Neural progenitor cell (in vitro differentiated cells): ENCODE measurements around the gene ABTB2. TPM values are rescaled to one million over a fixed set of nuclear protein-coding genes. Genes with fewer than 3 reads are reported as not detected.
"Not testable (repeated sequence)": the region's sequence is repeated elsewhere in the genome, so short reads cannot be mapped to it uniquely, and the experiment has no call there.

ENCODE experiments used
- DNase-seq: peaks from one replicate; pipeline ENCODE4 v3.0.0-alpha.2; 2016; ENCODE audit warnings: low spot score
- H2AFZ ChIP-seq: fragments of 200-600 bp; sonication (generic); replicated peaks from 2 replicates; pipeline ENCODE4 v1.6.1; 2016; ENCODE audit warnings: antibody characterized with exemption
- H3F3A ChIP-seq: fragments of 200-600 bp; sonication (generic); 2 replicates; pipeline ENCODE4 v1.6.1; 2016; ENCODE audit warnings: antibody characterized with exemption, low read depth
- H3K27ac ChIP-seq: fragments of 200-600 bp; sonication (generic); 2 replicates; pipeline ENCODE4 v1.5.1; 2016; ENCODE audit warnings: mild to moderate bottlenecking
- H3K27me3 ChIP-seq: fragments of 200-600 bp; sonication (generic); 2 replicates; pipeline ENCODE4 v1.6.1; 2016; ENCODE audit warnings: mild to moderate bottlenecking, moderate library complexity
- H3K36me3 ChIP-seq: fragments of 200-600 bp; sonication (generic); 2 replicates; pipeline ENCODE4 v1.5.1; 2016
- H3K4me1 ChIP-seq: fragments of 200-600 bp; sonication (generic); 2 replicates; pipeline ENCODE4 v1.6.1; 2016; ENCODE audit warnings: mixed run types
- H3K4me2 ChIP-seq: fragments of 200-600 bp; sonication (generic); 2 replicates; pipeline ENCODE4 v1.6.1; 2016
- H3K4me3 ChIP-seq: fragments of 200-600 bp; sonication (generic); 2 replicates; pipeline ENCODE4 v1.5.1; 2016
- H3K79me2 ChIP-seq: fragments of 200-600 bp; sonication (generic); 2 replicates; pipeline ENCODE4 v1.6.1; 2016; ENCODE audit warnings: low read depth
- H3K9ac ChIP-seq: fragments of 200-600 bp; sonication (generic); 2 replicates; pipeline ENCODE4 v1.6.1; 2016
- H3K9me3 ChIP-seq: fragments of 200-600 bp; sonication (generic); 2 replicates; pipeline ENCODE4 v1.5.1; 2016; ENCODE audit warnings: low read depth
- H4K20me1 ChIP-seq: fragments of 200-600 bp; sonication (generic); 2 replicates; pipeline ENCODE4 v1.6.1; 2016; ENCODE audit warnings: low read depth
- H3K27ac Mint-ChIP-seq: 3 replicates; pipeline ENCODE4 v1.8.0; 2021; ENCODE audit warnings: mixed read lengths
- H3K27me3 Mint-ChIP-seq: 2 replicates; pipeline ENCODE4 v1.8.0; 2022; ENCODE audit warnings: low read depth, mild to moderate bottlenecking, inconsistent platforms, moderate library complexity, mixed read lengths; ENCODE audit not compliant: insufficient read depth
- H3K36me3 Mint-ChIP-seq: 3 replicates; pipeline ENCODE4 v1.8.0; 2021; ENCODE audit warnings: mixed read lengths
- H3K4me1 Mint-ChIP-seq: 3 replicates; pipeline ENCODE4 v1.8.0; 2021; ENCODE audit warnings: mixed read lengths
- H3K4me3 Mint-ChIP-seq: 3 replicates; pipeline ENCODE4 v1.8.0; 2021; ENCODE audit warnings: mild to moderate bottlenecking, moderate library complexity, mixed read lengths
- H3K9me3 Mint-ChIP-seq: 3 replicates; pipeline ENCODE4 v1.8.0; 2020; ENCODE audit warnings: mixed read lengths
- CTCF ChIP-seq: fragments of 200-600 bp; sonication (generic); IDR thresholded peaks from 2 replicates; pipeline ENCODE4 v1.5.1; 2017; ENCODE audit warnings: antibody characterized with exemption, mild to moderate bottlenecking
- EZH2 ChIP-seq: fragments of 200-600 bp; sonication (generic); IDR thresholded peaks from 2 replicates; pipeline ENCODE4 v1.6.1; 2017; ENCODE audit warnings: antibody characterized with exemption, mild to moderate bottlenecking, moderate library complexity
- EZH2phosphoT487 ChIP-seq: fragments of 200-600 bp; sonication (generic); IDR thresholded peaks from 2 replicates; pipeline ENCODE4 v1.6.1; 2017; ENCODE audit warnings: antibody characterized with exemption
- total RNA-seq: library from RNA; depleted of rRNA; stranded (reverse); fragments of >200 nt; gene quantifications from 2 replicates; pipeline ENCODE4 v1.2.3, GENCODE V29; 2015; ENCODE audit warnings: low replicate concordance

The ABTB2 gene
- total RNA-seq, 1 donor from 2014 or later, result 0.37 TPM

- no peak overlapping the region for H3K27ac Mint-ChIP-seq
- no peaks in the 10 kb centered on the region for H3F3A ChIP-seq
- H4K20me1 ChIP-seq, result no peaks in the 10 kb centered on the region
Observed at GRCh38 chr11:34222030-34222429, 135.8 kb downstream of the ABTB2 start.

GRCh38 chr11:34219941-34220370 lies 137.9 kb downstream of the ABTB2 start:
- no peaks in the 10 kb centered on the region for H3K9me3 ChIP-seq
- no peaks in the 10 kb centered on the region for H3K9me3 Mint-ChIP-seq
- H3K27me3 ChIP-seq, result no peaks in the 10 kb centered on the region
- H3K27ac ChIP-seq, result no peak overlapping the region
- peaks cover 13% of the 10 kb centered on the region for H3K4me1 ChIP-seq
- no peak overlapping the region for H3K4me2 ChIP-seq
- H3K4me1 Mint-ChIP-seq, result peaks cover 13% of the 10 kb centered on the region
- H3K9ac ChIP-seq, result no peak overlapping the region
- DNase-seq, result no peak
- TF ChIP-seq EZH2 (no peak), CTCF (no peak), EZH2phosphoT487 (no peak)
- H4K20me1 ChIP-seq, result no peaks in the 10 kb centered on the region
- no peak overlapping the region for H3K27ac Mint-ChIP-seq
- H3K36me3 Mint-ChIP-seq, result no peaks in the 10 kb centered on the region
- H3K79me2 ChIP-seq, result no peaks in the 10 kb centered on the region
- peaks cover 15% of the 10 kb centered on the region for H3K27me3 Mint-ChIP-seq
- H2AFZ ChIP-seq, result no peak overlapping the region
- no peak overlapping the region for H3K4me3 ChIP-seq
- no peaks in the 10 kb centered on the region for H3F3A ChIP-seq
- no peak overlapping the region for H3K4me3 Mint-ChIP-seq
- H3K36me3 ChIP-seq, result no peaks in the 10 kb centered on the region

More at GRCh38 chr11:34222030-34222429, 135.8 kb downstream of the ABTB2 start:
- H3K4me3 Mint-ChIP-seq, result no peak overlapping the region
- peaks cover 15% of the 10 kb centered on the region for H3K27me3 Mint-ChIP-seq
- H3K36me3 Mint-ChIP-seq, result no peaks in the 10 kb centered on the region
- Histone ChIP-seq H3K4me3 (no peak overlapping the region), H3K9ac (no peak overlapping the region), H3K79me2 (no peaks in the 10 kb centered on the region), H3K4me1 (peaks cover 13% of the 10 kb centered on the region), H3K9me3 (no peaks in the 10 kb centered on the region), H3K27ac (no peak overlapping the region), H3K27me3 (no peaks in the 10 kb centered on the region), H3K4me2 (no peak overlapping the region), H2AFZ (no peak overlapping the region), H3K36me3 (no peaks in the 10 kb centered on the region)
- H3K4me1 Mint-ChIP-seq, result peaks cover 11% of the 10 kb centered on the region
- no peak for TF ChIP-seq EZH2phosphoT487
- TF ChIP-seq CTCF, result no peak
- TF ChIP-seq EZH2, result no peak
- H3K9me3 Mint-ChIP-seq, result no peaks in the 10 kb centered on the region
- no peak for DNase-seq

- no peak overlapping the region for H3K27ac ChIP-seq
- Mint-ChIP-seq H3K4me1 (peaks cover 17% of the 10 kb centered on the region), H3K4me3 (no peak overlapping the region), H3K27ac (no peak overlapping the region), H3K27me3 (peaks cover 15% of the 10 kb centered on the region), H3K36me3 (no peaks in the 10 kb centered on the region), H3K9me3 (no peaks in the 10 kb centered on the region)
- H3K9me3 ChIP-seq, result no peaks in the 10 kb centered on the region
- no peaks in the 10 kb centered on the region for H3F3A ChIP-seq
- H3K36me3 ChIP-seq, result no peaks in the 10 kb centered on the region
- DNase-seq, result no peak
- peaks cover 13% of the 10 kb centered on the region for H3K4me1 ChIP-seq
- no peak overlapping the region for H2AFZ ChIP-seq
- H4K20me1 ChIP-seq, result no peaks in the 10 kb centered on the region
- TF ChIP-seq CTCF, result no peak
- TF ChIP-seq EZH2phosphoT487, result no peak
- TF ChIP-seq EZH2, result no peak
- no peaks in the 10 kb centered on the region for H3K27me3 ChIP-seq
- no peak overlapping the region for H3K4me2 ChIP-seq
- H3K4me3 ChIP-seq, result no peak overlapping the region
- H3K9ac ChIP-seq, result no peak overlapping the region
- no peaks in the 10 kb centered on the region for H3K79me2 ChIP-seq
Observed at GRCh38 chr11:34219279-34219678, 138.5 kb downstream of the ABTB2 start.

- DNase-seq, H3F3A ChIP-seq, H3K9me3 Mint-ChIP-seq, H3K27ac ChIP-seq, H3K36me3 ChIP-seq, H2AFZ ChIP-seq, H3K27me3 ChIP-seq, H3K9ac ChIP-seq, H3K4me2 ChIP-seq, H3K27ac Mint-ChIP-seq, H3K79me2 ChIP-seq, H3K4me3 Mint-ChIP-seq, H3K4me3 ChIP-seq, H3K9me3 ChIP-seq, H3K36me3 Mint-ChIP-seq, H4K20me1 ChIP-seq: not testable (repeated sequence)
- Mint-ChIP-seq H3K4me1 (peaks cover 20% of the 10 kb centered on the region), H3K27me3 (peaks cover 14% of the 10 kb centered on the region)
- H3K4me1 ChIP-seq, result peaks cover 13% of the 10 kb centered on the region
Observed at GRCh38 chr11:34218756-34219155, 139.1 kb downstream of the ABTB2 start.
